ENCODE measurements around the gene LTA. TPM values are rescaled to one million over a fixed set of nuclear protein-coding genes. Genes with fewer than 3 reads are reported as not detected.

LTA gene
- total RNA-seq, 1 experiment from 2014 or later = 0.72 TPM

DNA sequence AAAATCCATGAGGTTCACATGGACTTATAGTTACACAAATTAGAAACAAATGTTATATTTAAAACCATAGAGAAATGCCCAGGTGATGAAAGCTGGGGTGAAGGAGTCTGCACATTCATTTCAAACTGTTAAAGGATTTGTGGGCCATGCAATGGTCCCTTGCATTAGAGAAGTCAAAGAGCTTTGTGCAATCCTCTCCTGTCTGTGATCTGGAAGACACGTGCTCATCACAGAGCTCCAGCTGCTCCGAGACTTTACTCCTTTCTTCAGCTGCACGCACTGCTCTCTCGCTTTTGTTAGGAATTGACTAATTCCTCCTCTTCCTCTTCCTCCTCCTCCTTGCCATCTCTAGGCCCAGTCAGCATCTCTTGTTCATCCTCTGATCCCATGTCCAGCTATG lies 38.9 kb downstream of the LTA start:
- H3K4me1 ChIP-seq (ENCODE audit: control insufficient read depth, insufficient read depth, low read length) = 0 out of 2 replicates have a peak, but pooled peaks cover 3% of the 10 kb centered on the region
- H3K36me3 ChIP-seq (ENCODE audit: control insufficient read depth, insufficient read depth, low read length) = no peaks in the 10 kb centered on the region
- TF ChIP-seq, protein P1, sequence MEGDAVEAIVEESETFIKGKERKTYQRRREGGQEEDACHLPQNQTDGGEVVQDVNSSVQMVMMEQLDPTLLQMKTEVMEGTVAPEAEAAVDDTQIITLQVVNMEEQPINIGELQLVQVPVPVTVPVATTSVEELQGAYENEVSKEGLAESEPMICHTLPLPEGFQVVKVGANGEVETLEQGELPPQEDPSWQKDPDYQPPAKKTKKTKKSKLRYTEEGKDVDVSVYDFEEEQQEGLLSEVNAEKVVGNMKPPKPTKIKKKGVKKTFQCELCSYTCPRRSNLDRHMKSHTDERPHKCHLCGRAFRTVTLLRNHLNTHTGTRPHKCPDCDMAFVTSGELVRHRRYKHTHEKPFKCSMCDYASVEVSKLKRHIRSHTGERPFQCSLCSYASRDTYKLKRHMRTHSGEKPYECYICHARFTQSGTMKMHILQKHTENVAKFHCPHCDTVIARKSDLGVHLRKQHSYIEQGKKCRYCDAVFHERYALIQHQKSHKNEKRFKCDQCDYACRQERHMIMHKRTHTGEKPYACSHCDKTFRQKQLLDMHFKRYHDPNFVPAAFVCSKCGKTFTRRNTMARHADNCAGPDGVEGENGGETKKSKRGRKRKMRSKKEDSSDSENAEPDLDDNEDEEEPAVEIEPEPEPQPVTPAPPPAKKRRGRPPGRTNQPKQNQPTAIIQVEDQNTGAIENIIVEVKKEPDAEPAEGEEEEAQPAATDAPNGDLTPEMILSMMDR (IDR thresholded peaks at IDR 0.05) = no peak
- TF ChIP-seq SIN3A (IDR thresholded peaks at IDR 0.05; ENCODE audit: borderline replicate concordance, insufficient read depth, low read depth, low read length) = no peak
- TF ChIP-seq, protein P2, sequence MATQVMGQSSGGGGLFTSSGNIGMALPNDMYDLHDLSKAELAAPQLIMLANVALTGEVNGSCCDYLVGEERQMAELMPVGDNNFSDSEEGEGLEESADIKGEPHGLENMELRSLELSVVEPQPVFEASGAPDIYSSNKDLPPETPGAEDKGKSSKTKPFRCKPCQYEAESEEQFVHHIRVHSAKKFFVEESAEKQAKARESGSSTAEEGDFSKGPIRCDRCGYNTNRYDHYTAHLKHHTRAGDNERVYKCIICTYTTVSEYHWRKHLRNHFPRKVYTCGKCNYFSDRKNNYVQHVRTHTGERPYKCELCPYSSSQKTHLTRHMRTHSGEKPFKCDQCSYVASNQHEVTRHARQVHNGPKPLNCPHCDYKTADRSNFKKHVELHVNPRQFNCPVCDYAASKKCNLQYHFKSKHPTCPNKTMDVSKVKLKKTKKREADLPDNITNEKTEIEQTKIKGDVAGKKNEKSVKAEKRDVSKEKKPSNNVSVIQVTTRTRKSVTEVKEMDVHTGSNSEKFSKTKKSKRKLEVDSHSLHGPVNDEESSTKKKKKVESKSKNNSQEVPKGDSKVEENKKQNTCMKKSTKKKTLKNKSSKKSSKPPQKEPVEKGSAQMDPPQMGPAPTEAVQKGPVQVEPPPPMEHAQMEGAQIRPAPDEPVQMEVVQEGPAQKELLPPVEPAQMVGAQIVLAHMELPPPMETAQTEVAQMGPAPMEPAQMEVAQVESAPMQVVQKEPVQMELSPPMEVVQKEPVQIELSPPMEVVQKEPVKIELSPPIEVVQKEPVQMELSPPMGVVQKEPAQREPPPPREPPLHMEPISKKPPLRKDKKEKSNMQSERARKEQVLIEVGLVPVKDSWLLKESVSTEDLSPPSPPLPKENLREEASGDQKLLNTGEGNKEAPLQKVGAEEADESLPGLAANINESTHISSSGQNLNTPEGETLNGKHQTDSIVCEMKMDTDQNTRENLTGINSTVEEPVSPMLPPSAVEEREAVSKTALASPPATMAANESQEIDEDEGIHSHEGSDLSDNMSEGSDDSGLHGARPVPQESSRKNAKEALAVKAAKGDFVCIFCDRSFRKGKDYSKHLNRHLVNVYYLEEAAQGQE (IDR thresholded peaks at IDR 0.05; ENCODE audit: insufficient read depth in 1 of 2, low read depth in 2 of 2, low read length in 1 of 2) = no peak
- TF ChIP-seq POLR2AphosphoS5 (IDR thresholded peaks at IDR 0.05; ENCODE audit: low read depth, low read length) = no peak
- TF ChIP-seq TCF7L2 (IDR thresholded peaks at IDR 0.05; ENCODE audit: low read depth, low read length) = no peak
- ChIA-PET CTCF (no interaction called here), POLR2A (no interaction called here)
- H3K27ac ChIP-seq (ENCODE audit: low read length) = no peak overlapping the region
- no peaks in the 10 kb centered on the region for H3K27me3 ChIP-seq (ENCODE audit: control insufficient read depth, insufficient read depth, low read length)
- intact Hi-C loops (cut with micrococcal nuclease; ENCODE audit: unreplicated experiment) (no loop called here), in situ Hi-C loops (cut with HindIII; ENCODE audit: low pct_unique_long_range_greater_than_20kb, low sequenced_read_pairs) (no loop called here)
- no peaks in the 10 kb centered on the region for H3K9me3 ChIP-seq (ENCODE audit: control insufficient read depth, insufficient read depth, low read depth, low read length)
- H3K4me3 ChIP-seq (ENCODE audit: low read depth in 2 of 2, low read length in 2 of 2) = no peak overlapping the region
- no TSS peak for BruUV-seq (replicated peaks)
- DNase-seq (ENCODE audit: low read depth, low spot score) = no peak
- ATAC-seq = no peak

DNA sequence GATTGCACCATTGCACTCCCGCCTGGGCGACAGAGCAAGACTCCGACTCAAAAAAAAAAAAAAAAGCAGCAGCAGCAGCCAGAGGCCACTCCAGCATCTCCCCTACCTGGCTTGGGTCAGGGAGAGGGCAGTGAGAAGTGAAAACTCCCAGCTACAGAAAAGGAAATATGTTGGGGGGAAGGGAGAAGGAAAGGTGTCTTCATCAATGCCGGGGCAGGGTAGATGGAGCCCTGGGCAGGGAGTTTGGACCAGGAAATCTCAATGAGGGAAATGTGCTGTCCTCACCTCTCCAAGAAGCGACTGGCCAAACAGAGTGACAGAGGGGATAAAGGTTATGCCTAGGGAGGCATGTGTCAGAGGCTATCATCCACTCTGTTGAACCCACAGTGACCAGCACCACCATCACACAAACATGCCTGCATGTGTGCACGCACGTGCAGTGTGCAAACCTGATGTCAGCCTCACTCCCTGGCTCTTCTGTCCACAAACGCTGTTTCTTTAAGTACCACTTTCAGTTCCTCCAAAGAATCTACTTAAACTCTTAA lies 42.1 kb downstream of the LTA start:
- Histone ChIP-seq H3K9me3 (ENCODE audit: control insufficient read depth, insufficient read depth, low read depth, low read length) (no peaks in the 10 kb centered on the region), H3K27me3 (ENCODE audit: control insufficient read depth, insufficient read depth, low read length) (no peaks in the 10 kb centered on the region), H3K36me3 (ENCODE audit: control insufficient read depth, insufficient read depth, low read length) (no peaks in the 10 kb centered on the region), H3K4me1 (ENCODE audit: control insufficient read depth, insufficient read depth, low read length) (0 out of 2 replicates have a peak, but pooled peaks cover 3% of the 10 kb centered on the region), H3K27ac (ENCODE audit: low read length) (no peak overlapping the region), H3K4me3 (ENCODE audit: low read depth in 2 of 2, low read length in 2 of 2) (no peak overlapping the region)
- POLR2A ChIA-PET = no interaction called here
- in situ Hi-C loops (cut with HindIII; ENCODE audit: low pct_unique_long_range_greater_than_20kb, low sequenced_read_pairs) = no loop called here
- ATAC-seq (no peak), DNase-seq (ENCODE audit: low read depth, low spot score) (no peak)
- CTCF ChIA-PET = interaction anchor here (0.8 kb wide), 1 partner anchor 862 kb away, joined by 3 read pairs; no protein-coding TSS in a partner anchor
- TF ChIP-seq SIN3A (IDR thresholded peaks at IDR 0.05; ENCODE audit: borderline replicate concordance, insufficient read depth, low read depth, low read length) = no peak
- TF ChIP-seq, protein P2 (IDR thresholded peaks at IDR 0.05; ENCODE audit: insufficient read depth in 1 of 2, low read depth in 2 of 2, low read length in 1 of 2) = no peak
- no peak for TF ChIP-seq TCF7L2 (IDR thresholded peaks at IDR 0.05; ENCODE audit: low read depth, low read length)
- TF ChIP-seq, protein P1 (IDR thresholded peaks at IDR 0.05) = no peak
- TF ChIP-seq POLR2AphosphoS5 (IDR thresholded peaks at IDR 0.05; ENCODE audit: low read depth, low read length) = no peak
- no TSS peak for BruUV-seq (replicated peaks)
- intact Hi-C loops (cut with micrococcal nuclease; ENCODE audit: unreplicated experiment) = no loop called here

All from Panc1 (cell line).